SH-SY5Y (cell line): ENCODE results near the gene ACAT2.

ENCODE experiments used
- GATA2 ChIP-seq: IDR thresholded peaks from 2 replicates; pipeline ENCODE4 v1.6.1; 2011; ENCODE audit warnings: mild to moderate bottlenecking, low read depth, low read length
- GATA3 ChIP-seq: IDR thresholded peaks from 2 replicates; pipeline ENCODE4 v1.6.1; 2011; ENCODE audit warnings: low read depth, mild to moderate bottlenecking, low read length, moderate library complexity

DNA sequence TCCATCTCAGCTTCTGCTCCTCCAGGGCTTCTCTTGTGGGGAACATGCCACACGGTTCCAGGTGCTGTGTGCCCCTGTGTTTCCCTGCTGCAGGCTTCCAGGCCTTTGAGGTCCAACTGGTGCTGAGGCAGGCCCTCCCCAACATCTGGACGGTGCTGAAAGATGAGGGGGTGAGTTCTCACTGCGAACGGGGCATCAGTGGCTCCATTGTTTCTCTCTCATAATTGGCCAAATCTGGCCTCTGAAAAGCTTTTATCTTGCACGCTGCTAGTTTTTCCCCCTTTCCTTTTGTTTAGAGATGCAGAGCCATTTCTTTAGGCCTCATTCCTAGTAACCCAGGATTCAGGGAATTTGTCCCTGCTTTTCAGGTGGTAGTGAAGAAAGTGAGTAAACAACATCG is 46.8 kb downstream of the ACAT2 start:
- TF ChIP-seq GATA3 (no peak), GATA2 (no peak)
